HepG2 (cell line): Measurements from ENCODE around the gene UBTD2. TPM values are rescaled to one million over a fixed set of nuclear protein-coding genes. Genes with fewer than 3 reads are reported as not detected.
A peak's percentile ranks its signal among the peaks of the same experiment; 100 is the strongest.

ENCODE experiments used
- DMTF1 ChIP-seq: sonication (generic); formaldehyde crosslinking; IDR thresholded peaks from 2 replicates; pipeline ENCODE4 v1.4.0; 2020; ENCODE audit warnings: mild to moderate bottlenecking, missing genetic modification reagents
- GFI1 ChIP-seq: sonication (generic); formaldehyde crosslinking; IDR thresholded peaks from 2 replicates; pipeline ENCODE4 v1.5.0; 2020; ENCODE audit warnings: missing genetic modification reagents, mild to moderate bottlenecking, borderline replicate concordance
- HIVEP1 ChIP-seq: sonication (generic); formaldehyde crosslinking; IDR thresholded peaks from 2 replicates; pipeline ENCODE4 v1.4.0; 2020; ENCODE audit warnings: mild to moderate bottlenecking, missing genetic modification reagents
- HNF1B ChIP-seq: sonication (generic); formaldehyde crosslinking; IDR thresholded peaks from 2 replicates; pipeline ENCODE4 v1.5.1; 2020; ENCODE audit warnings: mild to moderate bottlenecking, moderate library complexity, missing genetic modification reagents
- HOXA7 ChIP-seq: sonication (generic); formaldehyde crosslinking; IDR thresholded peaks from 2 replicates; pipeline ENCODE4 v1.8.1; 2022; ENCODE audit warnings: mild to moderate bottlenecking, missing genetic modification reagents, moderate library complexity
- MED1 ChIP-seq: sonication (generic); formaldehyde crosslinking; IDR thresholded peaks from 2 replicates; pipeline ENCODE4 v1.4.0; 2020; ENCODE audit warnings: missing genetic modification reagents
- NFIC ChIP-seq: IDR thresholded peaks from 2 replicates; pipeline ENCODE4 v1.6.1; 2012; ENCODE audit warnings: mild to moderate bottlenecking, low read length, inconsistent platforms
- NFRKB ChIP-seq: fragments of 450-650 bp; IDR thresholded peaks from 2 replicates; pipeline ENCODE4 v1.6.1; 2017
- SALL2 ChIP-seq: sonication (generic); formaldehyde crosslinking; IDR thresholded peaks from 2 replicates; pipeline ENCODE4 v1.8.1; 2023; ENCODE audit warnings: mild to moderate bottlenecking, missing genetic modification reagents, inconsistent platforms
- SCMH1 ChIP-seq: sonication (generic); formaldehyde crosslinking; IDR thresholded peaks from 2 replicates; pipeline ENCODE4 v1.9.0; 2021; ENCODE audit warnings: missing genetic modification reagents, mild to moderate bottlenecking, borderline replicate concordance
- SOX6 ChIP-seq, 2 experiments: fragments of 450-650 bp in 1 of 2; sonication (generic) in 1 of 2; formaldehyde crosslinking in 1 of 2; IDR thresholded peaks; 2 replicates each; pipeline versions ENCODE4 v1.4.0 to v1.6.1; 2017 to 2020; ENCODE audit warnings: antibody characterized with exemption in 1 of 2, mild to moderate bottlenecking in 1 of 2, missing genetic modification reagents in 1 of 2
- SRSF4 ChIP-seq: fragments of 200-400 bp; formaldehyde crosslinking; IDR thresholded peaks from one replicate; pipeline ENCODE4 v1.6.1; 2018; ENCODE audit warnings: mild to moderate bottlenecking, low read depth, low read length, moderate library complexity; ENCODE audit not compliant: poor library complexity, severe bottlenecking
- SUZ12 ChIP-seq: fragments of 150-350 bp; IDR thresholded peaks from 2 replicates; pipeline ENCODE4 v1.6.1; 2014; ENCODE audit warnings: low read depth, low read length
- TAF1 ChIP-seq: sonication (generic); formaldehyde crosslinking; IDR thresholded peaks from 2 replicates; pipeline ENCODE4 v1.4.0; 2020; ENCODE audit warnings: missing genetic modification reagents
- THRA ChIP-seq: sonication (generic); formaldehyde crosslinking; IDR thresholded peaks from 2 replicates; pipeline ENCODE4 v1.4.0; 2020; ENCODE audit warnings: missing genetic modification reagents, borderline replicate concordance
- TSC22D2 ChIP-seq: sonication (generic); formaldehyde crosslinking; IDR thresholded peaks from 2 replicates; pipeline ENCODE4 v1.5.1; 2020; ENCODE audit warnings: missing genetic modification reagents, mild to moderate bottlenecking, borderline replicate concordance
- U2AF1 ChIP-seq: fragments of 200-400 bp; formaldehyde crosslinking; optimal IDR thresholded peaks from 2 replicates; pipeline ENCODE3; 2017; ENCODE audit warnings: mild to moderate bottlenecking, low read depth, low read length
- ZBTB39 ChIP-seq: sonication (generic); formaldehyde crosslinking; IDR thresholded peaks from 2 replicates; pipeline ENCODE4 v1.5.0; 2020; ENCODE audit warnings: missing genetic modification reagents
- ZFY ChIP-seq: sonication (generic); formaldehyde crosslinking; IDR thresholded peaks from 2 replicates; pipeline ENCODE4 v1.4.0; 2020; ENCODE audit warnings: missing genetic modification reagents
- ZMYM2 ChIP-seq: sonication (generic); formaldehyde crosslinking; IDR thresholded peaks from 2 replicates; pipeline ENCODE4 v1.8.0; 2022; ENCODE audit warnings: mild to moderate bottlenecking, missing genetic modification reagents
- ZMYM4 ChIP-seq: sonication (generic); formaldehyde crosslinking; IDR thresholded peaks from 2 replicates; pipeline ENCODE4 v1.8.1; 2023; ENCODE audit warnings: mild to moderate bottlenecking, missing genetic modification reagents
- ZNF441 ChIP-seq: sonication (generic); formaldehyde crosslinking; IDR thresholded peaks from 2 replicates; pipeline ENCODE4 v1.7.0; 2021; ENCODE audit warnings: missing genetic modification reagents, borderline replicate concordance
- ZNF580 ChIP-seq: IDR thresholded peaks from 2 replicates; pipeline ENCODE4 v1.6.1; 2016; ENCODE audit warnings: low read depth, borderline replicate concordance
- polyA plus RNA-seq, 8 experiments: library from polyadenylated mRNA; depleted of rRNA in 3 of 8; stranded (reverse) in 7 of 8; unstranded in 1 of 8; fragments of >200 nt; fragmentation: Illumina TruSeq in 4 of 8; extraction: Trizol in 4 of 8; gene quantifications; 2 replicates each; pipeline versions ENCODE4 v1.2.1 to v1.2.3, GENCODE V29; 2011 to 2016; ENCODE audit warnings: low read depth in 4 of 8, missing spikeins in 1 of 8, mixed read lengths in 1 of 8; ENCODE audit not compliant: insufficient read depth in 1 of 8
- total RNA-seq, 5 experiments: library from RNA; depleted of rRNA; stranded (reverse); fragments of >200 nt; fragmentation: Illumina TruSeq; extraction: Trizol; gene quantifications; 2 replicates each; pipeline ENCODE4 v1.2.3, GENCODE V29; 2016; ENCODE audit warnings: low read depth in 1 of 5

Gene UBTD2
- total and polyA plus RNA-seq, 2 of the 13 experiments (the other 11 are each of a cell fraction or from before 2014, with no cell fraction given), result 15.2 to 24.1 TPM

- TF ChIP-seq SRSF4, result no peak
- no peak for TF ChIP-seq SOX6 (IDR thresholded peaks at IDR 0.05)
- TF ChIP-seq SOX6 (CRISPR knock-in tag; IDR thresholded peaks at IDR 0.05), result peak; percentile 42
- TF ChIP-seq HIVEP1, result no peak
- TF ChIP-seq ZFY (CRISPR knock-in tag), result no peak
- TF ChIP-seq NFIC, result peak; percentile 44; the same call in 1 of the 2 replicates
- no peak for TF ChIP-seq THRA
- TF ChIP-seq SALL2, result no peak
- TF ChIP-seq DMTF1 (CRISPR knock-in tag), result no peak
- no peak for TF ChIP-seq TAF1 (CRISPR knock-in tag)
- no peak for TF ChIP-seq ZNF441
- no peak for TF ChIP-seq ZBTB39
- TF ChIP-seq ZMYM2 (CRISPR knock-in tag), result no peak
- no peak for TF ChIP-seq NFRKB
- TF ChIP-seq GFI1, result peak; percentile 31; the same call in 1 of the 2 replicates
- TF ChIP-seq HOXA7 (CRISPR knock-in tag), result no peak
- no peak for TF ChIP-seq SCMH1 (CRISPR knock-in tag)
- TF ChIP-seq TSC22D2 (CRISPR knock-in tag), result no peak
- 0 out of 2 replicates have a peak, but pooled peaks have one; percentile 23 for TF ChIP-seq MED1
- TF ChIP-seq ZMYM4 (CRISPR knock-in tag), result no peak
- no peak for TF ChIP-seq U2AF1
- TF ChIP-seq SUZ12, result no peak
- no peak for TF ChIP-seq HNF1B (CRISPR knock-in tag)
- 0 out of 2 replicates have a peak, but pooled peaks have one; percentile 31 for TF ChIP-seq ZNF580
These were observed 48.3 kb downstream of the UBTD2 start (continued) for GRCh38 chr5:172235132-172235780.
